ENCODE measurements around the gene GALNT16.

DNA sequence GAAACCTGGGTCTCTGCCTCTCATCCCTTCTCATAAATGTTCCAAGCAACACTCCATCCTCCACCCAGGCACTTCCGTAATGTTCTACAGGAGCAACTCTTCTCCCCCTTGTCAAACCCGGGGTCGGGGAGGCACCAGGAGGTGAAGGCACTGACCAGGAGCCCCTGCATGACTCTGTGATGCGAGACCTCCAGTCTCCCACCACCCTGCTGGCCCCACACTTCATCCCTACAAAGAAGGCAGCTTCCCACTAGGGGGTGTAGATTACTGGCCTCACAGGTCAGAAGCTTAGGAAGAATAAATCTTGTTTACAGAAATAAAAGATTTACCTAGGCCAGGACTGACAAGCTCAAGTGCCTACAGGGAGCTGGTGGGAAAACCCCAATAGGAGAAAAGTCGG is 90.9 kb downstream of the GALNT16 start:
- TF ChIP-seq CTCF (IDR thresholded peaks at IDR 0.05) (no peak), POLR2A (IDR thresholded peaks at IDR 0.05) (no peak)
